ENCODE measurements around the gene CRTAC1. TPM values are rescaled to one million over a fixed set of nuclear protein-coding genes. Genes with fewer than 3 reads are reported as not detected.

CRTAC1 gene
- total and polyA plus RNA-seq, 10 of the 15 experiments (the other 5 are each of a cell fraction or from before 2014, with no cell fraction given), result 0.10 TPM; not detected in 9

DNA sequence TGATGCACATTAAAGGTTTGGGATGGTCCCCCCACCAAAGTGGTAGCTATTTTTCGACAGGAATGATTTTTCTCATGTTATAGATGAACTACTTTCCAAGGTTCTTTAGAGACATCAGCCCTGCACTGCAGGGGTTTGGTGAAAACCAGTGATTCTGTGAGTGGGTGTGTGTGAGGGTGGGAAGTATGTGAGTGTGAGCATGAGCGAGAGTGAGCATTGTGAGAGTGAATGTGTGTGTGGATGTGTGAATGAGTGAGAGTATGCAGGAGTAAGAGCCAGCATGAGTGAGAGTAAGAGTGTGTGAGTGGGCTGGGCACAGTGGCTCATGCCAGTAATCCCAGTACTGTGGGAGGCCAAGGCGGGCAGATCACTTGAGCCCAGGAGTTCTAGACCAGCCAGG is 105.7 kb downstream of the CRTAC1 start:
- Histone ChIP-seq H3K79me2 (ENCODE audit: control insufficient read depth, insufficient read depth, low read length) (no peaks in the 10 kb centered on the region), H3K36me3 (ENCODE audit: control insufficient read depth in 2 of 2, insufficient read depth in 2 of 2, low read length in 1 of 2) (no peaks in the 10 kb centered on the region), H3K27me3 (replicated peaks in 1 of 2; ENCODE audit: control insufficient read depth in 2 of 2, insufficient read depth in 2 of 2, low read length in 1 of 2) (peaks cover 0 to 3% of the 10 kb centered on the region in 2 experiments; a peak in 3 of 4 replicates), H3K9ac (ENCODE audit: control insufficient read depth, insufficient read depth, low read length) (no peak overlapping the region), H4K20me1 (ENCODE audit: control insufficient read depth, insufficient read depth) (no peaks in the 10 kb centered on the region), H3K4me2 (ENCODE audit: control insufficient read depth, insufficient read depth) (no peak overlapping the region), H2AFZ (ENCODE audit: control insufficient read depth, low read depth, low read length) (no peak overlapping the region), H3K4me3 (no peak overlapping the region), H3K9me3 (replicated peaks; ENCODE audit: control insufficient read depth, insufficient read depth, low read length) (no peaks in the 10 kb centered on the region), H3K4me1 (ENCODE audit: control insufficient read depth, insufficient read depth, low read length) (no peaks in the 10 kb centered on the region), H3K27ac (ENCODE audit: control insufficient read depth, insufficient read depth) (no peak overlapping the region)
- CTCF ChIA-PET, result no interaction called here
- RAD21 ChIA-PET (ENCODE audit: unreplicated experiment), result no interaction called here
- ATAC-seq (no peak), FAIRE-seq (no peak), DNase-seq (ENCODE audit: low read depth, low spot score) (no peak)
- TF ChIP-seq, protein P1, sequence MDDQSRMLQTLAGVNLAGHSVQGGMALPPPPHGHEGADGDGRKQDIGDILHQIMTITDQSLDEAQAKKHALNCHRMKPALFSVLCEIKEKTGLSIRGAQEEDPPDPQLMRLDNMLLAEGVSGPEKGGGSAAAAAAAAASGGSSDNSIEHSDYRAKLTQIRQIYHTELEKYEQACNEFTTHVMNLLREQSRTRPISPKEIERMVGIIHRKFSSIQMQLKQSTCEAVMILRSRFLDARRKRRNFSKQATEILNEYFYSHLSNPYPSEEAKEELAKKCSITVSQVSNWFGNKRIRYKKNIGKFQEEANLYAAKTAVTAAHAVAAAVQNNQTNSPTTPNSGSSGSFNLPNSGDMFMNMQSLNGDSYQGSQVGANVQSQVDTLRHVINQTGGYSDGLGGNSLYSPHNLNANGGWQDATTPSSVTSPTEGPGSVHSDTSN (IDR thresholded peaks at IDR 0.05; ENCODE audit: insufficient replicate concordance, low read depth, low read length), result peak; percentile 53
- TF ChIP-seq CHD2 (IDR thresholded peaks at IDR 0.05; ENCODE audit: borderline replicate concordance, low read depth, low read length), result no peak
- TF ChIP-seq ZNF207 (IDR thresholded peaks at IDR 0.05; ENCODE audit: borderline replicate concordance), result no peak
- peak; percentile 17; the same call in 1 of the 2 replicates for TF ChIP-seq TCF3 (IDR thresholded peaks at IDR 0.05; ENCODE audit: borderline replicate concordance, insufficient read depth, low read depth, low read length)
- TF ChIP-seq IRF4 (IDR thresholded peaks at IDR 0.05; ENCODE audit: low read depth, low read length), result no peak
- TF ChIP-seq NFXL1 (IDR thresholded peaks at IDR 0.05; ENCODE audit: borderline replicate concordance), result no peak
- TF ChIP-seq SRF (IDR thresholded peaks at IDR 0.05; ENCODE audit: low read depth in 2 of 2, low read length in 2 of 2), result no peak
- TF ChIP-seq, protein P2, sequence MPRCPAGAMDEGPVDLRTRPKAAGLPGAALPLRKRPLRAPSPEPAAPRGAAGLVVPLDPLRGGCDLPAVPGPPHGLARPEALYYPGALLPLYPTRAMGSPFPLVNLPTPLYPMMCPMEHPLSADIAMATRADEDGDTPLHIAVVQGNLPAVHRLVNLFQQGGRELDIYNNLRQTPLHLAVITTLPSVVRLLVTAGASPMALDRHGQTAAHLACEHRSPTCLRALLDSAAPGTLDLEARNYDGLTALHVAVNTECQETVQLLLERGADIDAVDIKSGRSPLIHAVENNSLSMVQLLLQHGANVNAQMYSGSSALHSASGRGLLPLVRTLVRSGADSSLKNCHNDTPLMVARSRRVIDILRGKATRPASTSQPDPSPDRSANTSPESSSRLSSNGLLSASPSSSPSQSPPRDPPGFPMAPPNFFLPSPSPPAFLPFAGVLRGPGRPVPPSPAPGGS (IDR thresholded peaks at IDR 0.05; ENCODE audit: borderline replicate concordance, insufficient read depth, low read depth, low read length, poor library complexity, severe bottlenecking), result peak; percentile 69
- in situ Hi-C loops (cut with MboI) (no loop called here), intact Hi-C loops (cut with micrococcal nuclease; ENCODE audit: unreplicated experiment) (no loop called here)
- SMC1A ChIA-PET (ENCODE audit: uncharacterized antibody, unreplicated experiment), result no interaction called here
- WGBS (ENCODE audit: insufficient coverage, insufficient replicate concordance, low lambda C conversion rate, missing lambda C conversion rate), result 0% methylated on average over 3 of the region's 3 CpGs
- POLR2A ChIA-PET, result no interaction called here
- no TSS peak for BruUV-seq (replicated peaks)

Measured in GM12878 (cell line).